Large intestine (tissue), 3 donors: ENCODE measurements around the gene DHX34. TPM values are rescaled to one million over a fixed set of nuclear protein-coding genes. Genes with fewer than 3 reads are reported as not detected.
A peak's percentile ranks its signal among the peaks of the same experiment; 100 is the strongest.
"Not testable (repeated sequence)": the region's sequence is repeated elsewhere in the genome, so short reads cannot be mapped to it uniquely, and the experiment has no call there.

ENCODE experiments used
- DNase-seq, 2 donors: peaks; one replicate each; pipeline versions ENCODE4 v3.0.0 to v3.0.0-alpha.2; 2013
- H3K27ac ChIP-seq: one replicate; pipeline ENCODE4 v1.5.1; 2013; ENCODE audit warnings: low read length
- H3K27me3 ChIP-seq: 2 replicates; pipeline ENCODE4 v1.6.1; 2013; ENCODE audit warnings: low read length; ENCODE audit not compliant: control insufficient read depth, insufficient read depth
- H3K36me3 ChIP-seq: 2 replicates; pipeline ENCODE4 v1.6.1; 2013; ENCODE audit warnings: low read length; ENCODE audit not compliant: control insufficient read depth, insufficient read depth
- H3K4me1 ChIP-seq: one replicate; pipeline ENCODE4 v1.6.1; 2013; ENCODE audit warnings: low read length; ENCODE audit not compliant: control insufficient read depth, insufficient read depth
- H3K4me3 ChIP-seq: one replicate; pipeline ENCODE4 v1.5.1; 2013; ENCODE audit warnings: low read length
- H3K9me3 ChIP-seq: one replicate; pipeline ENCODE4 v1.6.1; 2013; ENCODE audit warnings: mild to moderate bottlenecking, low read depth, low read length, moderate library complexity; ENCODE audit not compliant: control insufficient read depth
- WGBS: methylation state at CpG from one replicate; pipeline ENCODE4 v1.1.5; 2013; ENCODE audit warnings: low lambda C conversion rate; ENCODE audit not compliant: insufficient coverage; 5-methylcytosine and 5-hydroxymethylcytosine counted together
- polyA plus RNA-seq: library from polyadenylated mRNA; unstranded; fragments of 120-200 nt; gene quantifications from one replicate; pipeline ENCODE4 v1.2.1, GENCODE V29; 2013

The DHX34 gene
- polyA plus RNA-seq, 1 donor = 13.6 TPM

DNA sequence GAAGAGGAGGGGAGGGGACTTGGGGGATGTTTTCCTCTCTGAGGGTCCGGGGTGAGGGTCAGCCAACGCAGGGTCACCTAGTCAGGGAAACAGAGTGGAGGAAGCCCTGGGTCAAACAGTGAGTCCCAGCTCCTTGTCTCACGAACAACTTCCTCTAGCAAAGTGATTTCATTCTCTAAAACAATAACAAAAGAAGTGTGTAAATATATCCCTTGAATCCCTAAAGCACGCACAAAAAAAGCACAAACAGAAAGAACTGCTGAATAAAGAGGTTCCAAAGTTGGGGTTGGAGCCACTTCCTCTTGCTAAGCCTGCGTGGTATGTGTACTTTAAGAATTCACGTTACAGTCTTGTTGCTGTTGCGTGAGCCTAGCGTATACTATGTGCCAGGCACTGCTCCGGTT, 18.6 kb upstream of the DHX34 start:
- no peak overlapping the region for H3K4me3 ChIP-seq
- peak overlapping the region; percentile 67 for H3K27ac ChIP-seq
- H3K4me1 ChIP-seq = no peaks in the 10 kb centered on the region
- WGBS = no CpG with 5 or more reads among the region's 9 CpGs
- H3K9me3 ChIP-seq = no peaks in the 10 kb centered on the region
- no peaks in the 10 kb centered on the region for H3K36me3 ChIP-seq
- no peaks in the 10 kb centered on the region for H3K27me3 ChIP-seq
- DNase-seq = peak in 1 of 2 donors; percentile 16

DNA sequence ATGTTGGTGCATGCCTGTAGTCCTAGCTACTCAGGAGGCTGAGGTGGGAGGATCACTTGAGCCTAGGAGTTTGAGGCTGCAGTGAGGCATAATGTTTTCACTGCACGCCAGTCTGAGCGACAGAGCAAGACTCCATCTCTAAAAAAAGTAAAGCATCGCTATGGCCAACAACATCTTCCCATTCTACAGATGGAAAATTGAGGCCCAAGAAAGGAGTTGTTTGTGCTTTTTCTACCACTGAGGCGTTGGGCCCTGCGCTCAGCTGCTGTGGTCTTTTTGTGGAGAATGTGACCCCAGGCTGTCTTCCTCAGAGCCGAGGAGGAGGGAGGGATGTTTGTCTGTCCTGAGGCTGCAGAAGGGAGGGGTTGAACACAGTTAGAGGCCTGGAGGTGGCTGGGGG, 17.6 kb upstream of the DHX34 start:
- H3K4me3 ChIP-seq = no peak overlapping the region
- no peaks in the 10 kb centered on the region for H3K27me3 ChIP-seq
- H3K27ac ChIP-seq = no peak overlapping the region
- H3K4me1 ChIP-seq = no peaks in the 10 kb centered on the region
- H3K36me3 ChIP-seq = no peaks in the 10 kb centered on the region
- DNase-seq = no peak
- no CpG with 5 or more reads among the region's 6 CpGs for WGBS
- no peaks in the 10 kb centered on the region for H3K9me3 ChIP-seq

DNA sequence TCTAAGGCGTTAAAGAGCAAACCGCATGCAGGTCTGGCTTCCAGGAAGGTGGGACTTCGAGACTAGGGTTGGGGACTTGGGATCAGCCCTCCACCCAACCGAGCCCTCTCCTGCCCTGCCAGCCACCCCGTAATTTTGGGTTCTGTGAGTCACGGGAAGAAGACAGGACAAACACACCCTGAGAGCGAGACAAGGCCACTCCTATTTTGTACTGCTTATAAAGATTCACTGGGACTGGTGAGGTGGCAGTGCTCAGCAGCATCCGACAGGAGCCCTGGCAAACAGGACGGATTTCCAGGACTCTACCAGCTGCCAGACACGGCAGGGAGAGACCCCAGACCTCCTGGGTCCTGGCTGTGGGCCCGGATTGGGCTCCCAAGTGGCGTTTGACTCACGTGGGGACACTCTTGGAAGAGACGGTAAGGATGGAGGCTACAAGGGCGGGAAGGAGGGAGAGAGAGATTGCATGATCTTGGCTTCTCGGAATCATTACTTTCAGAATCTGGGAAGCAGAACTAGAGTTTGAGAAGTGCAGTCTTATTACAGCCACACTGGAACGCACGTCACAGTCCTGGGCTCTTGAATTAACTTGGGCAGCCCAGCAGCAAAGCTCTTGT, 17.1 kb upstream of the DHX34 start, which contains the start of gene C5AR2:
Gene C5AR2 (plus strand): TSS at position 245 of the 617 bp plus-strand sequence. CDS start 8,625 bp downstream, outside the sequence.
- no peaks in the 10 kb centered on the region for H3K27me3 ChIP-seq
- H3K27ac ChIP-seq = no peak within 1 kb of the TSS
- DNase-seq = peak in 1 of 2 donors; percentile 12
- no peak within 1 kb of the TSS for H3K4me3 ChIP-seq
- WGBS = no CpG with 5 or more reads among the region's 18 CpGs
- H3K9me3 ChIP-seq = no peaks in the 10 kb centered on the region
- no peaks in the 10 kb centered on the region for H3K36me3 ChIP-seq
- H3K4me1 ChIP-seq = no peaks in the 10 kb centered on the region

DNA sequence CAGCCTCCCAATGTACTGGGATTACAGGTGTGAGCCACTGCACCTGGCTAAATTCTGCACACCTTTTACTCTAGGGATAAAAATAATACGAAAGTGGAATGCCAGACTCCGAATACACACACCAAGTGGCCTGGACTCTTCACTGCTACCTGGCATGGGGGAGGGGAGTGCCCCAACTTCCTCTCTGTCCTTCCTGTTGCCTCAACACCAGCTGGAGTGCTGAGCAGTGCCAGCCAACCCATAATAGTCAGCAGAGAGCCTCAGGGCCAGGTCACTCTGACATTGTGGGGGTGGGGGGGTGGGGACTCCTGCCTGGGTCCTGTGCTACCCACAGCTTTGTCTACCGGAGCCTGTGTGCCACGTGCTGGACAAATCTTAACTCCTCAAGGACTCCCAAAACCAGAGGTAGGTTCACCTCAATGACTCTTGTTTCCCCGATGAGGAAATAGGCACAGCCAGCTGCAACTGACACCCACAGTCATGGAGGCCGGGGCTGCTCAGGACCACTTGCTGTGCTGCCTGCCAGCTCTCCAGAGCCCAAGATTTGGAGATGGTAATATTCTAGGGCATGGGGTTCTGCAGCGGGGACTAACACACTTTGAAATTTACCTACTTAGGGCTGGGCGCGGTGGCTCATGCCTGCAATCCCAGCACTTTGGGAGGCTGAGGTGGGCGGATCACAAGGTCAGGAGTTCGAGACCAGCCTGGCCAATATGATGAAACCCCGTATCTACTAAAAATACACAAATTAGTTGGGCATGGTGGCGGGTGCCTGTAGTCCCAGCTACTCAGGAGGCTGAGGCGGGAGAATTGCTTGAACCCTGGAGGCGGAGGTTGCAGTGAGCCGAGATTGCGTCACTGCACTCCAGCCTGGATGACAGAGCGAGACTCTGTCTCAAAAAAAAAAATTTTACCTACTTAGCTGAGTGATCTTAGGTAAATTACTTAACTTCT, 12.1 kb upstream of the DHX34 start:
- H3K27me3 ChIP-seq, H3K4me1 ChIP-seq, H3K36me3 ChIP-seq, H3K27ac ChIP-seq, H3K4me3 ChIP-seq, DNase-seq, H3K9me3 ChIP-seq: not testable (repeated sequence)
- no CpG with 5 or more reads among the region's 18 CpGs for WGBS

DNA sequence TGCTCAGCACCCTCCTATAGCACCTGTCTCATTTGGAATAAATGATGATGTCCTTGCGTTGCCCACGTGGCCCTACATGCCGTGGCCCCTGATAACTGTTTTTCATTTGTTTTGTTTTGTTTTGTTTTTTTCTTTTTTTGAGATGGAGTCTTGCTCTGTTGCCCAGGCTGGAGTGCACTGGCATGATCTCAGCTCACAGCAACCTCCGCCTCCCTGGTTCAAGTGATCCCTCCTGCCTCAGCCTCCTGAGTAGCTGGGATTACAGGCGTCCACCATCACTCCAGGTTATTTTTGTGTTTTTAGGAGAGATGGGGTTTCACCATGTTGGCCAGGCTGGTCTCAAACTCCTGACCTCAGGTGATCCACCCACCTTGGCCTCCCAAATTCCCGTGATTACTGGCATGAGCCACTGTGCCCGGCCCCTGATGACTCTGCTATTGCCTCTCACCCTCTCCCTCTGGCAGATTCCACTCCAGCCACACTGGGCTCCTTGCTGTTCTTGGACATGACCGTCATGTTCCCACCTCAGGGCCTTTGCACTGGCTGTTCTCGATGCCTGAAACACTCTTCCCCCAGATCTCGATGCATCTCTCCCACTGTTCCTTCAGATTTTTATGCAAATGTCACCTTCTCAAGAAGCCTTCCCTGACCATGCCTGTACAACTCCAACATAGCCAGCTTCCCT, 9.8 kb upstream of the DHX34 start:
- Histone ChIP-seq H3K27me3 (no peaks in the 10 kb centered on the region), H3K4me3 (no peak overlapping the region), H3K9me3 (peaks cover 7% of the 10 kb centered on the region), H3K36me3 (no peaks in the 10 kb centered on the region), H3K4me1 (no peaks in the 10 kb centered on the region), H3K27ac (no peak overlapping the region)
- DNase-seq = no peak
- 100% methylated on average over 2 of the region's 10 CpGs for WGBS

DNA sequence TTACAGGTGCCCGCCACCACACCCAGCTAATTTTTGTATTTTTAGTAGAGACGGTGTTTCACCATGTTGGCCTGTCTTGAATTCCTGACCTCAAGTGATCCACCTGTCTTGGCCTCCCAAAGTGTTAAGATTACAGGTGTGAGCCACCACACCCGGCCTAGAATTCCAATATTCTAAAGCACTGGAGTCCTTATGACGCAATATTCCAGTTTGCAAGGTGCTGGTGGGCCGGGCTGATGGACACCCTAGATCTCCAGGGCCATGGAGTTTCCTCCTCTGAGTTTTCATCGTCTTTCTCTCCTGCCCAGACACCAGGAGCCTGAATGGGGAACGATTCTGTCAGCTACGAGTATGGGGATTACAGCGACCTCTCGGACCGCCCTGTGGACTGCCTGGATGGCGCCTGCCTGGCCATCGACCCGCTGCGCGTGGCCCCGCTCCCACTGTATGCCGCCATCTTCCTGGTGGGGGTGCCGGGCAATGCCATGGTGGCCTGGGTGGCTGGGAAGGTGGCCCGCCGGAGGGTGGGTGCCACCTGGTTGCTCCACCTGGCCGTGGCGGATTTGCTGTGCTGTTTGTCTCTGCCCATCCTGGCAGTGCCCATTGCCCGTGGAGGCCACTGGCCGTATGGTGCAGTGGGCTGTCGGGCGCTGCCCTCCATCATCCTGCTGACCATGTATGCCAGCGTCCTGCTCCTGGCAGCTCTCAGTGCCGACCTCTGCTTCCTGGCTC, 8.5 kb upstream of the DHX34 start:
- no peak overlapping the region for H3K27ac ChIP-seq
- no CpG with 5 or more reads among the region's 29 CpGs for WGBS
- no peak overlapping the region for H3K4me3 ChIP-seq
- H3K36me3 ChIP-seq = no peaks in the 10 kb centered on the region
- no peaks in the 10 kb centered on the region for H3K27me3 ChIP-seq
- H3K9me3 ChIP-seq = peaks cover 7% of the 10 kb centered on the region
- H3K4me1 ChIP-seq = no peaks in the 10 kb centered on the region
- DNase-seq = no peak

DNA sequence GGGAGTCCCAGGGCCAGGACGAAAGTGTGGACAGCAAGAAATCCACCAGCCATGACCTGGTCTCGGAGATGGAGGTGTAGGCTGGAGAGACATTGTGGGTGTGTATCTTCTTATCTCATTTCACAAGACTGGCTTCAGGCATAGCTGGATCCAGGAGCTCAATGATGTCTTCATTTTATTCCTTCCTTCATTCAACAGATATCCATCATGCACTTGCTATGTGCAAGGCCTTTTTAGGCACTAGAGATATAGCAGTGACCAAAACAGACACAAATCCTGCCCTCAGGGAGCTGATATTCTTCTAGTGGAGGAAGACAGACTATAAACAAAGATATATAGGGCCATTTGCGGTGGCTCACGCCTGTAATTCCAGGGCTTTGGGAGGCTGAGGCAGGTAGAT, 7.4 kb upstream of the DHX34 start:
- no peaks in the 10 kb centered on the region for H3K36me3 ChIP-seq
- no CpG with 5 or more reads among the region's 4 CpGs for WGBS
- H3K4me3 ChIP-seq = no peak overlapping the region
- H3K9me3 ChIP-seq = peaks cover 7% of the 10 kb centered on the region
- no peaks in the 10 kb centered on the region for H3K27me3 ChIP-seq
- H3K4me1 ChIP-seq = no peaks in the 10 kb centered on the region
- DNase-seq = no peak
- no peak overlapping the region for H3K27ac ChIP-seq

DNA sequence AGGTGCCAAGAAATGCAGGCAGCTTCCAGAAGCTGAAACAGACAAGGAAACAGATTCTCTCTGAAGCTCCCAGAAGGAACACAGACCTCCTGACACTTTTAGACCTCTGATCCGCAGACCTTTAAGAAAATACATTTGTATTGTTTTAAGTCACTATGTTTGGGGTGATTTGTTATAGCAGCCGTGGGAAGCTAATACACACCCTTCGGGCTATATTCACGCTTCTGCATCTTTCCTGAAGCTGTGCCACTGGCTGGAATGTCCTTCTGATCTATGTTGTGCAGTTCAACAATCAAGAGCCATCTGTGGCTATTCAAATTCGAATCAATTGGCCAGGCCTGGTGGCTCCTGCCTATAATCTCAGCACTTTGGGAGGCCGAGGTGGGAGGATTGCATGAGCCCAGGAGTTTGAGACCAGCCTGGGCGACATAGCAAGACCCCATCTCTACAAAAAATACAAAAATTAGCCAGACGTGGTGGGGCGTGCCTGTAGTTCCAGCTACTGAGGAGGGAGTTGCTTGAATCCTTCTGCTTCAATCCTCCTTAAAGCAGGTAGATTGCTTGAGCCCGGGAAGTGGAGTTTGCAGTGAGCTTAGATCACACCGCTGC, 5.8 kb upstream of the DHX34 start:
- 80% methylated on average over 1 of the region's 11 CpGs for WGBS
- no peak for DNase-seq
- H3K4me3 ChIP-seq = no peak overlapping the region

DNA sequence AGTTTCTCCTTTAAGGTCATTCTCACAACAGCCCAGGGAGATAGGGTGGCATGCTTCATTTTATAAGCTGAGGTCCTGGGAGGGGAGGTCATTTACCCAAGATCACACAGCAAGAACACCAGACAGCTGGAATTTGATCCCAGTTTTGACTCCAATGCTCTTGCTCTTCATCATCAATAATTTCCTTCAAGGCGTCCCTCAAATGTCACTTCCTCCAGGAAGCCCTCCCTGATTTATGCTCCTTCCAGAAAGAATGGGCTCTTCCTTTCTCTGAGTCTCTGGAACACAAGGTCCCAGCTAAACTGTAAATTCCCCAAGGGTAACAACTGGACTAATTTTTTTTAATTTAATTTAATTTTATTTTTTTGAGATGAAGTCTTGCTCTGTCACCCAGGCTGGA, 4.7 kb upstream of the DHX34 start:
- WGBS = no CpG with 5 or more reads among the region's 1 CpG
- no peak for DNase-seq

More for the DNA sequence above, 5.8 kb upstream of the DHX34 start:
- H3K36me3 ChIP-seq = no peaks in the 10 kb centered on the region
- H3K9me3 ChIP-seq = peaks cover 7% of the 10 kb centered on the region
- no peak overlapping the region for H3K27ac ChIP-seq
- H3K27me3 ChIP-seq = no peaks in the 10 kb centered on the region
- H3K4me1 ChIP-seq = no peaks in the 10 kb centered on the region

More for the DNA sequence above, 4.7 kb upstream of the DHX34 start:
- Histone ChIP-seq H3K27me3 (no peaks in the 10 kb centered on the region), H3K4me1 (peaks cover 3% of the 10 kb centered on the region), H3K9me3 (peaks cover 7% of the 10 kb centered on the region), H3K36me3 (no peaks in the 10 kb centered on the region), H3K4me3 (no peak overlapping the region), H3K27ac (no peak overlapping the region)
